ENCODE measurements around the gene FAM81A. TPM values are rescaled to one million over a fixed set of nuclear protein-coding genes. Genes with fewer than 3 reads are reported as not detected.

Gene FAM81A
- total and polyA plus RNA-seq, 4 donors: 5.7 to 24.8 (median 21.7) TPM

DNA sequence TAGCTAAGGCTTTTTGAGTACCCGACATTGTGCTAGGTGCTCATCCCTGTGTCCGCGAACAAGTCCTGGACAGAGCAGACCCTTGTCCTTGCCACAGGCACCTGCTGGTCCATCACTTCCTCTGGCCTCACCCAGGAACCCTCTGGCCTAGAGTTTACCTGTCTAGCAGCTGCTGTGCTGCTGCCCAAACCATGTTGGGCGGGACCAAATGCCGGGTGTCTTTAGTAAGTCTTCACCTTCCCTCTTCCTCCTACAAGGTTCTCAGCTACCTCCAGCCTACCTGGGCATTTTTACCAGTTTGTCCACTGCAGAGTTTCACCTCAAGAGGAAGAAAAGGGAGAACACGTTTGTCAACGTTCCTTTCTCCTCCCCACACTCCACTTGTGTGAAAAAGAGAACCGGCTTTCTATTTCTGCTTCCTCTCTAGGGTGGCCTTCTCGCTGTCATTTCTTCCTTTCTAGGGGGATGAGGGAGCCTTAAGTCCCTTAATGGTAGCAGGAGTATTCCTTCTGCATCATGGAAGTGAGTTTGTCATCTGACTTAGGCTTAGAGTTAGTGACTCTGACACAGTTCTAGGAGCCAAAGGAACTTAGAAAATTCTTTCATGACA lies 93.2 kb downstream of the FAM81A start:
- no peaks in the 10 kb centered on the region for H3K4me1 ChIP-seq (ENCODE audit: control insufficient read depth, insufficient read depth, low read length)
- no peak overlapping the region for H3K27ac ChIP-seq (ENCODE audit: low read depth, low read length)
- H3K9me3 ChIP-seq (ENCODE audit: control insufficient read depth, insufficient read depth, low read length): no peaks in the 10 kb centered on the region
- 100% methylated on average over 5 of the region's 9 CpGs for WGBS (ENCODE audit: insufficient coverage)
- DNase-seq (ENCODE audit: low read depth in 4 of 6, low spot score in 6 of 6): no peak
- no peak overlapping the region for H3K4me3 ChIP-seq (ENCODE audit: low read depth, low read length)
- no peaks in the 10 kb centered on the region for H3K27me3 ChIP-seq (ENCODE audit: control insufficient read depth, insufficient read depth, low read length)
- H3K36me3 ChIP-seq (ENCODE audit: control insufficient read depth, insufficient read depth, low read length): no peaks in the 10 kb centered on the region

- no CpG with 5 or more reads among the region's 8 CpGs for WGBS (ENCODE audit: insufficient coverage)
- Histone ChIP-seq H3K27ac (ENCODE audit: low read depth, low read length) (no peak overlapping the region), H3K27me3 (ENCODE audit: control insufficient read depth, insufficient read depth, low read length) (no peaks in the 10 kb centered on the region), H3K9me3 (ENCODE audit: control insufficient read depth, insufficient read depth, low read length) (no peaks in the 10 kb centered on the region), H3K4me1 (ENCODE audit: control insufficient read depth, insufficient read depth, low read length) (no peaks in the 10 kb centered on the region), H3K4me3 (ENCODE audit: low read depth, low read length) (no peak overlapping the region), H3K36me3 (ENCODE audit: control insufficient read depth, insufficient read depth, low read length) (no peaks in the 10 kb centered on the region)
- DNase-seq (ENCODE audit: low read depth in 4 of 6, low spot score in 6 of 6): peak in 4 of 6 donors; percentile 14 to 79 (median 39)
Observed at GRCh38 chr15:59532770-59533379, 94.9 kb downstream of the FAM81A start.

DNA sequence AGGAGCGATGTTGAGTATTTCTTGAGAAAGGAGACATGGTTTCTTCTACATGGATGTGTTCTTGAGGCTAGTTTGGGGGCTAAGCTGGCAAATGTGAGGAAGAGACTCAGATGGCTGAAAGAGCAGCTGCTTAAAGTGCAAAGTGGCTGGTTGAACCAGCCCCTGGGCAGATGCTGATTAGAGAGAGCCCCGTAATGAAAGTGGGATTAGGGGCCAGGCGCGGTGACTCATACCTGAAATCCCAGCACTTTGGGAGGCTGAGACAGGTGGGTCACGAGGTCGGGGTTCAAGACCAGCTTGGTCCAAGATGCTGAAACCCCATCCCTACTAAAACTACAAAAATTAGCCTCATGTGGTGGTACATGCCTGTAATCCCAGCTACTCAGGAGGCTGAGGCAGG lies 98.6 kb downstream of the FAM81A start:
- Histone ChIP-seq H3K27me3 (ENCODE audit: control insufficient read depth, insufficient read depth, low read length) (no peaks in the 10 kb centered on the region), H3K4me1 (ENCODE audit: control insufficient read depth, insufficient read depth, low read length) (no peaks in the 10 kb centered on the region), H3K36me3 (ENCODE audit: control insufficient read depth, insufficient read depth, low read length) (no peaks in the 10 kb centered on the region), H3K9me3 (ENCODE audit: control insufficient read depth, insufficient read depth, low read length) (no peaks in the 10 kb centered on the region), H3K27ac (ENCODE audit: low read depth, low read length) (no peak overlapping the region), H3K4me3 (ENCODE audit: low read depth, low read length) (no peak overlapping the region)
- 95% methylated on average over 4 of the region's 6 CpGs for WGBS (ENCODE audit: insufficient coverage)
- DNase-seq (ENCODE audit: low read depth in 4 of 6, low spot score in 6 of 6): no peak

- Histone ChIP-seq H3K4me3 (ENCODE audit: low read depth, low read length) (no peak overlapping the region), H3K9me3 (ENCODE audit: control insufficient read depth, insufficient read depth, low read length) (no peaks in the 10 kb centered on the region), H3K27ac (ENCODE audit: low read depth, low read length) (no peak overlapping the region), H3K27me3 (ENCODE audit: control insufficient read depth, insufficient read depth, low read length) (no peaks in the 10 kb centered on the region), H3K36me3 (ENCODE audit: control insufficient read depth, insufficient read depth, low read length) (no peaks in the 10 kb centered on the region), H3K4me1 (ENCODE audit: control insufficient read depth, insufficient read depth, low read length) (no peaks in the 10 kb centered on the region)
- DNase-seq (ENCODE audit: low read depth in 4 of 6, low spot score in 6 of 6): no peak
- WGBS (ENCODE audit: insufficient coverage): no CpG with 5 or more reads among the region's 2 CpGs
Observed at GRCh38 chr15:59537403-59537802, 99.4 kb downstream of the FAM81A start.

- DNase-seq (ENCODE audit: low read depth in 4 of 6, low spot score in 6 of 6): no peak
- Histone ChIP-seq H3K4me3 (ENCODE audit: low read depth, low read length) (no peak overlapping the region), H3K9me3 (ENCODE audit: control insufficient read depth, insufficient read depth, low read length) (no peaks in the 10 kb centered on the region), H3K27ac (ENCODE audit: low read depth, low read length) (no peak overlapping the region), H3K27me3 (ENCODE audit: control insufficient read depth, insufficient read depth, low read length) (no peaks in the 10 kb centered on the region), H3K4me1 (ENCODE audit: control insufficient read depth, insufficient read depth, low read length) (no peaks in the 10 kb centered on the region), H3K36me3 (ENCODE audit: control insufficient read depth, insufficient read depth, low read length) (no peaks in the 10 kb centered on the region)
- 80% methylated on average over 1 of the region's 3 CpGs for WGBS (ENCODE audit: insufficient coverage)
Observed at GRCh38 chr15:59538494-59538893, 100.5 kb downstream of the FAM81A start.

DNA sequence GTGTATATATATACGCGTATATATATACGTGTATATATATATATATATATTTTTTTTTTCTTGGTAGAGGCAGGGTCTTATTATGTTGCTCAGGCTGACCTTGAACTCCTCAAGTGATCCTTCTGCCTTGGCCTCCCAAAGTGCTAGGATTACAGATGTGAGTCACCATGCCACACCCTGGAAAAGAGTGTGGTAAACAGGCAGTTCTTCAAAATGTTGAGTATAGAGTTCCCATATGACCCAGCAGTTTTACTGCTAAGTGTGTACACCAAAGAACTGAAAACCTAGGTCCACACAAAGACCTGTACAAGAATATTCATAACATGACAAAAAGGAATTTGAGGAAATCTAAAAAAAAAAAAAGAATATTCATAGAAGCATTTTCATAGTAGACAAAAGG lies 101.8 kb downstream of the FAM81A start:
- no peak overlapping the region for H3K4me3 ChIP-seq (ENCODE audit: low read depth, low read length)
- H3K4me1 ChIP-seq (ENCODE audit: control insufficient read depth, insufficient read depth, low read length): no peaks in the 10 kb centered on the region
- no peaks in the 10 kb centered on the region for H3K27me3 ChIP-seq (ENCODE audit: control insufficient read depth, insufficient read depth, low read length)
- H3K36me3 ChIP-seq (ENCODE audit: control insufficient read depth, insufficient read depth, low read length): no peaks in the 10 kb centered on the region
- H3K9me3 ChIP-seq (ENCODE audit: control insufficient read depth, insufficient read depth, low read length): no peaks in the 10 kb centered on the region
- H3K27ac ChIP-seq (ENCODE audit: low read depth, low read length): no peak overlapping the region
- DNase-seq (ENCODE audit: low read depth in 4 of 6, low spot score in 6 of 6): no peak
- no CpG with 5 or more reads among the region's 3 CpGs for WGBS (ENCODE audit: insufficient coverage)

DNA sequence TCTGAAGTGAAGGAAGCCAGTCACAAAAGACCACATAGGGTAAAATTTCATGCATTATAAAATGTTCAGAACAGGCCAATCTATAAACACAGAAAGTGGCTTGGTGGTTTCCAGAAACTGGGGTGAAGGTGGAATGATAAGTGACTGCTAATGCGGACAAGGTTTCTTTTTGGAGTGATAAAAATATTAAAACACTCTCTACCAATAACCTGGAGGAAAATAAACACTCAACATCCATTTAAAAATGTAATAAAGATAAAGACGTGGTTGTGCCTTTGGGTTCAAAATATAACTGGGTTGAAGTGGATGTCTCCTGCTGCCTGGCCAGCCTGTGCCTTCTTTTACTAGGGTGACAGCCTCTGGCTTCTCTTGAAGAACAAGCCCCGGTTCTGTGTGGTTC lies 102.7 kb downstream of the FAM81A start:
- 80% methylated on average over 1 of the region's 3 CpGs for WGBS (ENCODE audit: insufficient coverage)
- no peak overlapping the region for H3K27ac ChIP-seq (ENCODE audit: low read depth, low read length)

DNA sequence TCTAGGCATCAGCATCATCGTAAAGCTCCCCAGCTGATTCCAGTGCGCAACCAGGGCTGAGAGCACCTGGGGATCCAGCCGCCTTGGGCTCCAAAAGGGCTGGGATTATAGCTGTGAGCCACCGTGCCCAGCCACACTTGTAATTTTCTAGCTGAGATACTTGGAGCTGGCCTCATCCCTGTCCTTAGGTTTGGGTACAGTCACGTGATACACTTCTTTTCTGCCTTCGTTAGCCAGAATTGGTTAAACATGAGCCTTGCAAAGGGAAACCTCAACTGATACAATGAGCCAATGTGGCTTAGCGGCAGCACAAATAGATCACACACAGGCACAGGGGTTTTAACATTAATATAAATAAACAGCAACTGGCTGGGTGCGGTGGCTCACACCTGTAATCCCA lies 103.8 kb downstream of the FAM81A start:
- no peak overlapping the region for H3K4me3 ChIP-seq (ENCODE audit: low read depth, low read length)
- no peaks in the 10 kb centered on the region for H3K27me3 ChIP-seq (ENCODE audit: control insufficient read depth, insufficient read depth, low read length)
- H3K36me3 ChIP-seq (ENCODE audit: control insufficient read depth, insufficient read depth, low read length): no peaks in the 10 kb centered on the region
- 72% methylated on average over 4 of the region's 8 CpGs for WGBS (ENCODE audit: insufficient coverage)
- H3K27ac ChIP-seq (ENCODE audit: low read depth, low read length): no peak overlapping the region
- no peak for DNase-seq (ENCODE audit: low read depth in 4 of 6, low spot score in 6 of 6)
- no peaks in the 10 kb centered on the region for H3K9me3 ChIP-seq (ENCODE audit: control insufficient read depth, insufficient read depth, low read length)
- H3K4me1 ChIP-seq (ENCODE audit: control insufficient read depth, insufficient read depth, low read length): no peaks in the 10 kb centered on the region

More for the DNA sequence above, 102.7 kb downstream of the FAM81A start:
- Histone ChIP-seq H3K27me3 (ENCODE audit: control insufficient read depth, insufficient read depth, low read length) (no peaks in the 10 kb centered on the region), H3K4me1 (ENCODE audit: control insufficient read depth, insufficient read depth, low read length) (no peaks in the 10 kb centered on the region), H3K9me3 (ENCODE audit: control insufficient read depth, insufficient read depth, low read length) (no peaks in the 10 kb centered on the region), H3K4me3 (ENCODE audit: low read depth, low read length) (no peak overlapping the region), H3K36me3 (ENCODE audit: control insufficient read depth, insufficient read depth, low read length) (no peaks in the 10 kb centered on the region)
- DNase-seq (ENCODE audit: low read depth in 4 of 6, low spot score in 6 of 6): no peak

DNA sequence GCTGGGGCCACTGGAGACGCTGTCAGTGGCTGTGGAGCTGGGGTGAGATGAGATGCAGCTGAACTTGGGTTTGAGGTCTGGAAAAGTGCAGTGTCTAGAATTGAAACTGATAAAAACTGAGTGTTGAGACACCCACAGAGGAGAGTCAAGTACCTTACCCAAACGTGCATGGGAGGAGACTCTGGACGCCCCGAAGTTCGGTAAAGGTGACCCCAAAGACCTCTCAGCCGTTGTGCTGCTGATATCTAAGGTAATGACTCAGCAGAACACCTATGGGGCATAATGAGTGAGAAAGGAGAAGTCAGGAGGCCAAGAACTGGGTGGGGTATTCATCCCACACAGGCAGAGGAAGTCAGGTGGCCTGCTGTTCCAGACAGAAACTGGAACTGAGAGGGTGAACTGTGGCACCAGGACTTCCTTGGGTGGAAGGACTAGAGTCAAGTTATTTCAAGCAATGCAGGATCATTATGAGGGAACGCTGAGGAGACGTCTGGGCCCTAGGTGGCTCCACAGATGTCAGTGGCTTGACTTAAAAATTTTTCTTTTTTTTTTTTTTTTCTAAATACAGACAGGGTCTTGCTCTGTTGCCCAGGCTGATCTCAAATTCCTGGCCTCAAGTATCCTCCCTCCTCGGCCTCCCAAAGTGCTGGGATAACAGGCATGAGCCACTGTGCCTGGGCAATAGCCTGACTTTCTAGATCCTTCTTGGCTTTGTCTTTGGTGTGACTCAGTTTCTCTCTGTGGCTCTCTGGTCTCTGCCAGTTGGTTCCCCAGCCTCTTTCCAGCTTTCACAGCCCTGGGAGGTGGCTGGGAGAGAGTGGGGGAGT lies 105.9 kb downstream of the FAM81A start:
- Histone ChIP-seq H3K4me3 (ENCODE audit: low read depth, low read length) (no peak overlapping the region), H3K36me3 (ENCODE audit: control insufficient read depth, insufficient read depth, low read length) (no peaks in the 10 kb centered on the region), H3K27me3 (ENCODE audit: control insufficient read depth, insufficient read depth, low read length) (no peaks in the 10 kb centered on the region), H3K27ac (ENCODE audit: low read depth, low read length) (no peak overlapping the region), H3K4me1 (ENCODE audit: control insufficient read depth, insufficient read depth, low read length) (no peaks in the 10 kb centered on the region), H3K9me3 (ENCODE audit: control insufficient read depth, insufficient read depth, low read length) (no peaks in the 10 kb centered on the region)
- 89% methylated on average over 8 of the region's 9 CpGs for WGBS (ENCODE audit: insufficient coverage)
- no peak for DNase-seq (ENCODE audit: low read depth in 4 of 6, low spot score in 6 of 6)
